MM.1S (cell line): ENCODE data around the gene ASZ1.

Source experiments
- EZH2 ChIP-seq: fragments of 300-600 bp; sonication (generic); optimal IDR thresholded peaks from 2 replicates; pipeline ENCODE3; 2017; ENCODE audit warnings: low read depth, mild to moderate bottlenecking, antibody characterized with exemption, low read length, mixed read lengths
- TF ChIP-seq, protein P1 (sequence below): fragments of 300-600 bp; sonication (generic); IDR thresholded peaks from 2 replicates; pipeline ENCODE4 v1.5.1; 2016; ENCODE audit warnings: antibody characterized with exemption, low read length, mixed read lengths

DNA sequence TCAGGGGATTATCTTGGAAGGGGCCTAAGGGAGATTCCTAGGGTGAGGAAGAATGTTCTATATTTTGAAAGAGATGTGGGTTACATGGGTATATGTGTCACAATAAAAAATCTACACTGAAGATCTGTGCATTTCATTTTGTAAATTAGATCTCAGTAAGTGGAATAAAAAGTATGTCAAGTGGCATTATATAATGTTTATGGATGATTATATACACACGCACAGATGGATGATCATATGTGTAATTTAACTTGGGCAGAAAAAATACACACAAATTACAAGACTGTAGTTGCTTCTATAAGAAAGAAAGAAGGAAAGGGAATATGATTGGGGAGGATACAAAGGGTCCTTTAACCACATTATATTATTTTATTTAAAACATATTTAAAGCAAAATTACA, 18.5 kb downstream of the ASZ1 start:
- TF ChIP-seq EZH2, result no peak
- TF ChIP-seq, protein P1, sequence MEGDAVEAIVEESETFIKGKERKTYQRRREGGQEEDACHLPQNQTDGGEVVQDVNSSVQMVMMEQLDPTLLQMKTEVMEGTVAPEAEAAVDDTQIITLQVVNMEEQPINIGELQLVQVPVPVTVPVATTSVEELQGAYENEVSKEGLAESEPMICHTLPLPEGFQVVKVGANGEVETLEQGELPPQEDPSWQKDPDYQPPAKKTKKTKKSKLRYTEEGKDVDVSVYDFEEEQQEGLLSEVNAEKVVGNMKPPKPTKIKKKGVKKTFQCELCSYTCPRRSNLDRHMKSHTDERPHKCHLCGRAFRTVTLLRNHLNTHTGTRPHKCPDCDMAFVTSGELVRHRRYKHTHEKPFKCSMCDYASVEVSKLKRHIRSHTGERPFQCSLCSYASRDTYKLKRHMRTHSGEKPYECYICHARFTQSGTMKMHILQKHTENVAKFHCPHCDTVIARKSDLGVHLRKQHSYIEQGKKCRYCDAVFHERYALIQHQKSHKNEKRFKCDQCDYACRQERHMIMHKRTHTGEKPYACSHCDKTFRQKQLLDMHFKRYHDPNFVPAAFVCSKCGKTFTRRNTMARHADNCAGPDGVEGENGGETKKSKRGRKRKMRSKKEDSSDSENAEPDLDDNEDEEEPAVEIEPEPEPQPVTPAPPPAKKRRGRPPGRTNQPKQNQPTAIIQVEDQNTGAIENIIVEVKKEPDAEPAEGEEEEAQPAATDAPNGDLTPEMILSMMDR, result no peak
